SK-N-SH (cell line): ENCODE data around the gene TICAM2. TPM values are rescaled to one million over a fixed set of nuclear protein-coding genes. Genes with fewer than 3 reads are reported as not detected.

Source experiments
- CTCF ChIA-PET: fragments of 300-600, 350-600 bp; formaldehyde crosslinking; extraction: SDS; loops from one replicate; lab custom pipeline; 2021; lab: Yijun Ruan, JAX
- POLR2A ChIA-PET: fragments of 350-600 bp; sonication (Branson Sonifier 250); formaldehyde crosslinking; extraction: SDS; loops from one replicate; lab custom pipeline; 2020; ENCODE audit warnings: antibody characterized with exemption, inconsistent platforms; lab: Yijun Ruan, JAX
- DNase-seq: peaks from one replicate; pipeline ENCODE4 v3.0.0; 2012
- H2AFZ ChIP-seq: fragments of 200-600 bp; sonication (generic); 2 replicates; pipeline ENCODE4 v1.8.1; 2016; ENCODE audit warnings: antibody characterized with exemption, mild to moderate bottlenecking, low read depth
- H3F3A ChIP-seq: fragments of 200-600 bp; sonication (generic); replicated peaks from 2 replicates; pipeline ENCODE3; 2016; ENCODE audit warnings: antibody characterized with exemption, mild to moderate bottlenecking; ENCODE audit not compliant: insufficient read depth
- H3K27ac ChIP-seq, 2 experiments: fragments of 200-500 bp in 1 of 2; fragments of 200-600 bp in 1 of 2; sonication (Bioruptor generic) in 1 of 2; sonication (generic), shearing (Covaris generic) in 1 of 2; 2 replicates each; pipeline versions ENCODE4 v1.5.1 to v1.6.1; 2014 to 2016; ENCODE audit warnings: low read depth in 2 of 2, inconsistent platforms in 1 of 2, low read length in 1 of 2, mild to moderate bottlenecking in 1 of 2, mixed read lengths in 1 of 2
- H3K27me3 ChIP-seq: fragments of 200-600 bp; sonication (generic), shearing (Covaris generic); 2 replicates; pipeline ENCODE4 v1.6.1; 2016; ENCODE audit warnings: mixed run types; ENCODE audit not compliant: insufficient read depth
- H3K36me3 ChIP-seq, 2 experiments: fragments of 200-500 bp in 1 of 2; fragments of 200-600 bp in 1 of 2; sonication (Bioruptor generic) in 1 of 2; sonication (generic) in 1 of 2; replicated peaks in 1 of 2; 2 replicates each; pipeline versions ENCODE3 to v1.5.1; 2014 to 2016; ENCODE audit warnings: low read length in 1 of 2, mild to moderate bottlenecking in 1 of 2; ENCODE audit not compliant: insufficient read depth in 2 of 2, control insufficient read depth in 1 of 2
- H3K4me1 ChIP-seq, 2 experiments: fragments of 200-500 bp in 1 of 2; fragments of 200-600 bp in 1 of 2; sonication (Bioruptor generic) in 1 of 2; sonication (generic), shearing (Covaris generic) in 1 of 2; 2 replicates each; pipeline versions ENCODE4 v1.5.1 to v1.6.1; 2014 to 2016; ENCODE audit warnings: low read depth in 1 of 2, low read length in 1 of 2, mixed run types in 1 of 2; ENCODE audit not compliant: insufficient read depth in 2 of 2, control insufficient read depth in 1 of 2
- H3K4me2 ChIP-seq: fragments of 200-600 bp; sonication (generic), shearing (Covaris generic); 2 replicates; pipeline ENCODE4 v1.6.1; 2017; ENCODE audit warnings: mixed run types
- H3K4me3 ChIP-seq, 2 experiments: fragments of 200-500 bp in 1 of 2; fragments of 200-600 bp in 1 of 2; sonication (Bioruptor generic) in 1 of 2; sonication (generic), shearing (Covaris generic) in 1 of 2; 2 replicates each; pipeline versions ENCODE4 v1.5.1 to v1.8.1; 2014 to 2016; ENCODE audit warnings: low read depth in 2 of 2, inconsistent platforms in 1 of 2, low read length in 1 of 2, mild to moderate bottlenecking in 1 of 2, mixed read lengths in 1 of 2, moderate library complexity in 1 of 2
- H3K79me2 ChIP-seq: fragments of 200-600 bp; sonication (generic); 2 replicates; pipeline ENCODE4 v1.8.1; 2017; ENCODE audit warnings: mild to moderate bottlenecking; ENCODE audit not compliant: insufficient read depth
- H3K9ac ChIP-seq: fragments of 200-600 bp; sonication (generic); 2 replicates; pipeline ENCODE4 v1.6.1; 2017; ENCODE audit warnings: mixed run types
- H3K9me2 ChIP-seq: fragments of 200-600 bp; sonication (generic); 2 replicates; pipeline ENCODE4 v1.6.1; 2017; ENCODE audit warnings: mixed run types
- H3K9me3 ChIP-seq: fragments of 200-600 bp; sonication (generic); 2 replicates; pipeline ENCODE4 v1.6.1; 2017; ENCODE audit warnings: mixed run types, mild to moderate bottlenecking, moderate library complexity
- H4K20me1 ChIP-seq: fragments of 200-600 bp; sonication (generic); 2 replicates; pipeline ENCODE4 v1.6.1; 2017; ENCODE audit warnings: mild to moderate bottlenecking, mixed run types; ENCODE audit not compliant: insufficient read depth
- CTCF ChIP-seq: fragments of 200-600 bp; sonication (generic); IDR thresholded peaks from 2 replicates; pipeline ENCODE4 v1.6.1; 2017; ENCODE audit warnings: antibody characterized with exemption, mild to moderate bottlenecking, moderate library complexity
- FOXJ3 ChIP-seq: sonication (generic); formaldehyde crosslinking; IDR thresholded peaks from 2 replicates; pipeline ENCODE4 v1.5.1; 2020; ENCODE audit warnings: mild to moderate bottlenecking, missing genetic modification reagents
- GABPA ChIP-seq: IDR thresholded peaks from 2 replicates; pipeline ENCODE4 v1.4.0; 2012; ENCODE audit warnings: low read depth, mild to moderate bottlenecking
- JUND ChIP-seq: IDR thresholded peaks from 2 replicates; pipeline ENCODE4 v1.4.0; 2012
- MAX ChIP-seq: IDR thresholded peaks from 2 replicates; pipeline ENCODE4 v1.4.0; 2012; ENCODE audit warnings: low read depth
- MXI1 ChIP-seq: IDR thresholded peaks from 2 replicates; pipeline ENCODE4 v1.6.1; 2012; ENCODE audit warnings: mild to moderate bottlenecking, low read depth, low read length, improper control_type of control experiment
- PBX3 ChIP-seq: IDR thresholded peaks from 2 replicates; pipeline ENCODE4; 2012
- SMC3 ChIP-seq: IDR thresholded peaks from 2 replicates; pipeline ENCODE4 v1.6.1; 2012; ENCODE audit warnings: low read depth, low read length, improper control_type of control experiment
- TEAD4 ChIP-seq: IDR thresholded peaks from 2 replicates; pipeline ENCODE4 v1.4.0; 2012; ENCODE audit warnings: mild to moderate bottlenecking, borderline replicate concordance; ENCODE audit not compliant: insufficient read depth
- USF2 ChIP-seq: fragments of 150-350 bp; IDR thresholded peaks from 2 replicates; pipeline ENCODE4 v1.6.1; 2017; ENCODE audit warnings: antibody characterized with exemption, low read length, low read depth, borderline replicate concordance
- WGBS: methylation state at CpG from one replicate; pipeline ENCODE4 v1.1.6; 2017; ENCODE audit warnings: low lambda C conversion rate; 5-methylcytosine and 5-hydroxymethylcytosine counted together
- polyA plus RNA-seq, 3 experiments: library from polyadenylated mRNA; depleted of rRNA; stranded (reverse); fragments of >200 nt; gene quantifications; 2 replicates each; pipeline ENCODE4 v1.2.3, GENCODE V29; 2012

The TICAM2 gene
- polyA plus RNA-seq, 1 of the 3 experiments (the other 2 are of a cell fraction) = not detected

DNA sequence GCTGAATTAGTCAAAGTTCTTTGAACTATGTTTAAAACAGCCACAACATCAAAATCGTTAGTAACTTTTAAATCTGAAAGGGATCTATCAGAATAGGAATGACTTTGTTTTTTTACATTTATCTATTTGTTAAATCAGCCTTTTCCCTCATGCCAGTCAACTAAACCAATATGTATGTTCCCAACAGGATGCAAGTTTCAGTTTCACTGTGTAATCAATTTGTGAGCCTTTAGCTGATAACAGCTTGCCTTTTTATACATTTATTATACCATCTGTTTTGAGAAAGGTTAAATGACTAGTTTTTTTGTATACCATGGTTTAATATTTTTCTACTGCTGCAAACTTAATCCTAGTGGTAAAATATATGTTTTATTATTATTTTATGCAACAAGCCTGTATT is 14.6 kb upstream of the TICAM2 start:
- H3K9ac ChIP-seq = no peak overlapping the region
- peaks cover 16% of the 10 kb centered on the region for H4K20me1 ChIP-seq
- no peaks in the 10 kb centered on the region for H3F3A ChIP-seq
- ChIA-PET CTCF (interaction anchor here (1.1 to 1.7 kb wide), 2 partner anchors 8 to 308 kb away, joined by 3 to 10 read pairs; partner anchors contain the start of gene TMED7), POLR2A (no interaction called here)
- DNase-seq = no peak
- no peak overlapping the region for H3K27ac ChIP-seq
- H3K4me2 ChIP-seq = no peak overlapping the region
- H3K9me2 ChIP-seq = no peaks in the 10 kb centered on the region
- TF ChIP-seq GABPA = no peak
- H3K27me3 ChIP-seq = no peaks in the 10 kb centered on the region
- peaks cover 68% of the 10 kb centered on the region for H3K79me2 ChIP-seq
- no peak overlapping the region for H3K4me3 ChIP-seq
- H3K4me1 ChIP-seq = no peaks in the 10 kb centered on the region; a peak in 2 of 4 replicates
- no peak overlapping the region for H2AFZ ChIP-seq
- 35% methylated on average over 1 of the region's 1 CpG for WGBS
- no peaks in the 10 kb centered on the region for H3K9me3 ChIP-seq
- H3K36me3 ChIP-seq = peaks cover 86 to 89% of the 10 kb centered on the region in 2 experiments

DNA sequence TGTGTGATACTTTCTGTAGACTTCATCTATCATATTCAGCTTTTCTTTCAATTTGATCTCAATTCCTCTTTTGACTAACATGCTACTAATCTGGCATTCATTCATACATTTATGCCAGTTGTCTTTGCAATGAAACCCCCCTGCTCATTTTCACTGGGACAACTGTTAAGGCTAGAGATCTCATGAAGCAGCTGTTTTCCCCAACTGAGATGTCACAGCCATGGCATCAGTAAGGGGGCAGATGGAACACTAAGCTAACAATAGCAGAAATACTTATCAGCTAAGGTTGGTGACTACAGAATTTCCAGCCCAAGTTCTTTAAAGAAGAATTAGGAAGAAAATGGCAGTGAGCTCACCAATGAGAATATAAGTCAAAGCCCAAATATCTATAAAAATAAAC is 14.2 kb upstream of the TICAM2 start:
- H3K27me3 ChIP-seq = no peaks in the 10 kb centered on the region
- H3K36me3 ChIP-seq = peaks cover 91 to 92% of the 10 kb centered on the region in 2 experiments
- H3F3A ChIP-seq = no peaks in the 10 kb centered on the region
- DNase-seq = no peak
- H3K9me3 ChIP-seq = no peaks in the 10 kb centered on the region
- TF ChIP-seq CTCF (no peak), USF2 (no peak), PBX3 (no peak), FOXJ3 (no peak), MAX (no peak), MXI1 (no peak), TEAD4 (no peak), JUND (no peak), SMC3 (no peak)
- no peaks in the 10 kb centered on the region for H3K9me2 ChIP-seq
- ChIA-PET CTCF (interaction anchor here (1.1 to 1.7 kb wide), 2 partner anchors 9 to 307 kb away, joined by 3 to 10 read pairs; partner anchors contain the start of gene TMED7), POLR2A (no interaction called here)
- H3K9ac ChIP-seq = no peak overlapping the region
- H4K20me1 ChIP-seq = peaks cover 11% of the 10 kb centered on the region
- H3K4me3 ChIP-seq = no peak overlapping the region
- no peak overlapping the region for H3K4me2 ChIP-seq
- no peaks in the 10 kb centered on the region; a peak in 1 of 4 replicates for H3K4me1 ChIP-seq
- H3K79me2 ChIP-seq = peaks cover 64% of the 10 kb centered on the region
- H3K27ac ChIP-seq = no peak overlapping the region
- no peak overlapping the region for H2AFZ ChIP-seq
